HepG2 (cell line): ENCODE measurements around the gene APOA1. TPM values are rescaled to one million over a fixed set of nuclear protein-coding genes. Genes with fewer than 3 reads are reported as not detected.

Source experiments
- AGO1 ChIP-seq: fragments of 200-400 bp; formaldehyde crosslinking; IDR thresholded peaks from 2 replicates; pipeline ENCODE4 v1.6.1; 2017; ENCODE audit warnings: mild to moderate bottlenecking, low read depth, low read length, moderate library complexity; ENCODE audit not compliant: poor library complexity, severe bottlenecking
- ARNT2 ChIP-seq: sonication (generic); formaldehyde crosslinking; IDR thresholded peaks from 2 replicates; pipeline ENCODE4 v1.8.0; 2022; ENCODE audit warnings: mild to moderate bottlenecking, low read depth, missing genetic modification reagents, moderate library complexity
- FOXP4 ChIP-seq: sonication (generic); formaldehyde crosslinking; IDR thresholded peaks from 2 replicates; pipeline ENCODE4 v1.4.0; 2020; ENCODE audit warnings: missing genetic modification reagents
- HNRNPL ChIP-seq: fragments of 200-400 bp; formaldehyde crosslinking; IDR thresholded peaks from 2 replicates; pipeline ENCODE4 v1.6.1; 2017; ENCODE audit warnings: mild to moderate bottlenecking, low read depth, low read length
- KDM4B ChIP-seq: sonication (generic); formaldehyde crosslinking; IDR thresholded peaks from 2 replicates; pipeline ENCODE4 v1.4.0; 2020; ENCODE audit warnings: missing genetic modification reagents
- MAFG ChIP-seq: sonication (generic); formaldehyde crosslinking; IDR thresholded peaks from 2 replicates; pipeline ENCODE4 v1.5.1; 2020; ENCODE audit warnings: mild to moderate bottlenecking, missing genetic modification reagents
- MBNL3 ChIP-seq: fragments of 250-450 bp; sonication (Bioruptor Pico); conservative IDR thresholded peaks from 2 replicates; pipeline ENCODE4 v1.8.0; 2022; ENCODE audit warnings: mild to moderate bottlenecking, inconsistent platforms
- NR2F1 ChIP-seq, 2 experiments: fragments of 450-650 bp in 1 of 2; formaldehyde crosslinking in 1 of 2; IDR thresholded peaks; 2 replicates each; pipeline versions ENCODE4 v1.5.0 to v1.6.1; 2016 to 2020; ENCODE audit warnings: mild to moderate bottlenecking in 1 of 2, missing compliant biosample characterization in 1 of 2, missing genetic modification reagents in 1 of 2, moderate library complexity in 1 of 2
- POLR2AphosphoS2 ChIP-seq: IDR thresholded peaks from 2 replicates; pipeline ENCODE4 v1.6.1; 2011; ENCODE audit warnings: low read depth, low read length, improper control_type of control experiment
- PTBP1 ChIP-seq: fragments of 200-400 bp; formaldehyde crosslinking; IDR thresholded peaks from 2 replicates; pipeline ENCODE4 v1.6.1; 2018; ENCODE audit warnings: low read length, low read depth; ENCODE audit not compliant: poor library complexity, severe bottlenecking
- SMYD3 ChIP-seq: sonication (generic); formaldehyde crosslinking; IDR thresholded peaks from 2 replicates; pipeline ENCODE4 v1.8.1; 2023; ENCODE audit warnings: mild to moderate bottlenecking, missing genetic modification reagents
- TERF1 ChIP-seq: sonication (generic); formaldehyde crosslinking; IDR thresholded peaks from 2 replicates; pipeline ENCODE4 v1.8.0; 2022; ENCODE audit warnings: mild to moderate bottlenecking, missing genetic modification reagents, moderate library complexity
- TMF1 ChIP-seq: sonication (generic); formaldehyde crosslinking; IDR thresholded peaks from 2 replicates; pipeline ENCODE4 v1.8.1; 2022; ENCODE audit warnings: low read depth, missing genetic modification reagents
- ZBTB44 ChIP-seq: sonication (generic); formaldehyde crosslinking; IDR thresholded peaks from 2 replicates; pipeline ENCODE4 v1.4.0; 2020; ENCODE audit warnings: missing genetic modification reagents
- ZNF331 ChIP-seq: sonication (generic); formaldehyde crosslinking; IDR thresholded peaks from 2 replicates; pipeline ENCODE4 v1.4.0; 2020; ENCODE audit warnings: missing genetic modification reagents
- ZNF350 ChIP-seq: sonication (generic); formaldehyde crosslinking; IDR thresholded peaks from 2 replicates; pipeline ENCODE4 v1.4.0; 2020; ENCODE audit warnings: mild to moderate bottlenecking, low read depth, missing genetic modification reagents, borderline replicate concordance
- polyA plus RNA-seq, 8 experiments: library from polyadenylated mRNA; depleted of rRNA in 3 of 8; stranded (reverse) in 7 of 8; unstranded in 1 of 8; fragments of >200 nt; fragmentation: Illumina TruSeq in 4 of 8; extraction: Trizol in 4 of 8; gene quantifications; 2 replicates each; pipeline versions ENCODE4 v1.2.1 to v1.2.3, GENCODE V29; 2011 to 2016; ENCODE audit warnings: low read depth in 4 of 8, missing spikeins in 1 of 8, mixed read lengths in 1 of 8; ENCODE audit not compliant: insufficient read depth in 1 of 8
- total RNA-seq, 5 experiments: library from RNA; depleted of rRNA; stranded (reverse); fragments of >200 nt; fragmentation: Illumina TruSeq; extraction: Trizol; gene quantifications; 2 replicates each; pipeline ENCODE4 v1.2.3, GENCODE V29; 2016; ENCODE audit warnings: low read depth in 1 of 5
- TF ChIP-seq, protein P1 (sequence below): IDR thresholded peaks from 2 replicates; pipeline ENCODE4 v1.6.1; 2016; ENCODE audit warnings: missing biosample characterization, missing genetic modification reagents, low read depth
- TF ChIP-seq, protein P2 (sequence below): sonication (generic); formaldehyde crosslinking; IDR thresholded peaks from 2 replicates; pipeline ENCODE4 v1.4.0; 2020; ENCODE audit warnings: low read depth, missing genetic modification reagents

The APOA1 gene
- total and polyA plus RNA-seq, 2 of the 13 experiments (the other 11 are each of a cell fraction or from before 2014, with no cell fraction given): 1,973 to 5,485 TPM

- TF ChIP-seq NR2F1 (CRISPR knock-in tag; IDR thresholded peaks at IDR 0.05) (peak; percentile 48 to 82; a peak in 3 of 4 replicates), HNRNPL (no peak), ARNT2 (CRISPR knock-in tag) (no peak), MAFG (CRISPR knock-in tag) (no peak), AGO1 (no peak), TMF1 (CRISPR knock-in tag) (no peak; the same call in 1 of the 2 replicates), ZNF331 (CRISPR knock-in tag) (no peak), KDM4B (CRISPR knock-in tag) (no peak), PTBP1 (no peak), FOXP4 (CRISPR knock-in tag) (no peak), ZNF350 (no peak; the same call in 1 of the 2 replicates), MBNL3 (CRISPR knock-in tag) (no peak), POLR2AphosphoS2 (no peak), SMYD3 (CRISPR knock-in tag) (no peak), ZBTB44 (0 out of 2 replicates have a peak, but pooled peaks have one; percentile 9), TERF1 (CRISPR knock-in tag) (no peak)
- TF ChIP-seq, protein P1, sequence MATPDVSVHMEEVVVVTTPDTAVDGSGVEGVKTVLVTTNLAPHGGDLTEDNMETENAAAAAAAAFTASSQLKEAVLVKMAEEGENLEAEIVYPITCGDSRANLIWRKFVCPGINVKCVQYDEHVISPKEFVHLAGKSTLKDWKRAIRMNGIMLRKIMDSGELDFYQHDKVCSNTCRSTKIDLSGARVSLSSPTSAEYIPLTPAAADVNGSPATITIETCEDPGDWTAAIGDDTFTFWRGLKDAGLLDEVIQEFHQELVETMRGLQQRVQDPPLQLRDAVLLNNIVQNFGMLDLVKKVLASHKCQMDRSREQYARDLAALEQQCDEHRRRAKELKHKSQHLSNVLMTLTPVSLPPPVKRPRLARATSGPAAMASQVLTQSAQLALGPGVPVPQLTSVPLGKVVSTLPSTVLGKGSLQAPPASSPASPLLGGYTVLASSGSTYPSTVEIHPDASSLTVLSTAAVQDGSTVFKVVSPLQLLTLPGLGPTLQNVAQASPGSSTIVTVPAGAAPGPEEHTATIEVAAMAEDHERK (CRISPR knock-in tag): no peak
- TF ChIP-seq, protein P2, sequence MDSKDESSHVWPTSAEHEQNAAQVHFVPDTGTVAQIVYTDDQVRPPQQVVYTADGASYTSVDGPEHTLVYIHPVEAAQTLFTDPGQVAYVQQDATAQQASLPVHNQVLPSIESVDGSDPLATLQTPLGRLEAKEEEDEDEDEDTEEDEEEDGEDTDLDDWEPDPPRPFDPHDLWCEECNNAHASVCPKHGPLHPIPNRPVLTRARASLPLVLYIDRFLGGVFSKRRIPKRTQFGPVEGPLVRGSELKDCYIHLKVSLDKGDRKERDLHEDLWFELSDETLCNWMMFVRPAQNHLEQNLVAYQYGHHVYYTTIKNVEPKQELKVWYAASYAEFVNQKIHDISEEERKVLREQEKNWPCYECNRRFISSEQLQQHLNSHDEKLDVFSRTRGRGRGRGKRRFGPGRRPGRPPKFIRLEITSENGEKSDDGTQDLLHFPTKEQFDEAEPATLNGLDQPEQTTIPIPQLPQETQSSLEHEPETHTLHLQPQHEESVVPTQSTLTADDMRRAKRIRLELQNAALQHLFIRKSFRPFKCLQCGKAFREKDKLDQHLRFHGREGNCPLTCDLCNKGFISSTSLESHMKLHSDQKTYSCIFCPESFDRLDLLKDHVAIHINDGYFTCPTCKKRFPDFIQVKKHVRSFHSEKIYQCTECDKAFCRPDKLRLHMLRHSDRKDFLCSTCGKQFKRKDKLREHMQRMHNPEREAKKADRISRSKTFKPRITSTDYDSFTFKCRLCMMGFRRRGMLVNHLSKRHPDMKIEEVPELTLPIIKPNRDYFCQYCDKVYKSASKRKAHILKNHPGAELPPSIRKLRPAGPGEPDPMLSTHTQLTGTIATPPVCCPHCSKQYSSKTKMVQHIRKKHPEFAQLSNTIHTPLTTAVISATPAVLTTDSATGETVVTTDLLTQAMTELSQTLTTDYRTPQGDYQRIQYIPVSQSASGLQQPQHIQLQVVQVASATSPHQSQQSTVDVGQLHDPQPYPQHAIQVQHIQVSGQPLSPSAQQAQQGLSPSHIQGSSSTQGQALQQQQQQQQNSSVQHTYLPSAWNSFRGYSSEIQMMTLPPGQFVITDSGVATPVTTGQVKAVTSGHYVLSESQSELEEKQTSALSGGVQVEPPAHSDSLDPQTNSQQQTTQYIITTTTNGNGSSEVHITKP (CRISPR knock-in tag): peak; percentile 6; the same call in 1 of the 2 replicates
Observed at GRCh38 chr11:116825854-116826750, 11.3 kb downstream of the APOA1 start (continued).
